A549 treated with CpdA at 1 μM for 4 hours (cell line): ENCODE measurements around the gene MBTPS1. TPM values are rescaled to one million over a fixed set of nuclear protein-coding genes. Genes with fewer than 3 reads are reported as not detected.

Experiments used
- total RNA-seq: library from RNA; stranded (reverse); fragments of 200-300 nt; extraction: Qiagen RNA extraction; gene quantifications from 5 replicates; pipeline ENCODE4 v1.2.3, GENCODE V29; 2022; ENCODE audit warnings: low read depth

MBTPS1 gene
- total RNA-seq, result 42.3 to 48.9 TPM (median 46.1 TPM) in 5 replicates

DNA sequence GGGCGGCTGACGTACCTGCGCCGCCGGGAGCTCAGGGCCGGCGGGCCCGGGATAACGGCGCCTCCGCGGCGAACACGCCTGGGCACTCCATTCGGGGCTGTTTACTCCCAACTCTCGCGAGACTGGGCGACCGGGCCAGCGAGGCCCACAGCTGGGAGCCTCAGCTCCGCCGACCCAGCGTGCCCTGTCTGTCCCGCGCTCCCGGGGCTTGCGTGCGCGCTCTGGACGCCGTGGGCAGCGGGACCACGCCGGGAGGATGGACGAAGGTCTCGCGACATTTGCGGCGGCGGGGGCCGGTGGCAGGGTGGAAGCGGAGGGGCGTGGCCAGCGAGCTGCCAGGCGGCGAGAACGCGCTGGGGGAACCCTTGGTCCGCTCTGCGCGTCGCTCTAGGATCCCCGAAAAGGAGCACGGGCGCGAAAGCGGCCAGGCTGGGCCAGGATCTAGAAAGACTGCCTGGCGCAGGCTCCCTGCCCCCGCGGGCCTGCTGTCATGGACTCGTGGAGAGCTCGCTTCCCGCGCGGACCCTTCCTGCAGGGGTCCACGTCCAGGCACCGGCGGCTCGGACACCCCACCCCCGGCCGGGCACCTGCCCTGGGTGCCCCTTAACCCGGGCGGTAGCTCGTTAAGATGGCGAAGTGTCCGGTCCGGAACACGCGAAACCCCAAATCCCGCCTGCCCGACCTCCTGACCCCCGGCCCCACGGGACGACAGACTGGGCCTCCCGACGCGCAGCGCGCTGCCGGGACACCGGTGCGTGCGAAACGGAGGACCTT is at the start of gene MBTPS1:
MBTPS1 (minus strand) TSS at position 223 of the 774 bp plus-strand sequence. CDS start 15,159 bp downstream, outside the sequence.

DNA sequence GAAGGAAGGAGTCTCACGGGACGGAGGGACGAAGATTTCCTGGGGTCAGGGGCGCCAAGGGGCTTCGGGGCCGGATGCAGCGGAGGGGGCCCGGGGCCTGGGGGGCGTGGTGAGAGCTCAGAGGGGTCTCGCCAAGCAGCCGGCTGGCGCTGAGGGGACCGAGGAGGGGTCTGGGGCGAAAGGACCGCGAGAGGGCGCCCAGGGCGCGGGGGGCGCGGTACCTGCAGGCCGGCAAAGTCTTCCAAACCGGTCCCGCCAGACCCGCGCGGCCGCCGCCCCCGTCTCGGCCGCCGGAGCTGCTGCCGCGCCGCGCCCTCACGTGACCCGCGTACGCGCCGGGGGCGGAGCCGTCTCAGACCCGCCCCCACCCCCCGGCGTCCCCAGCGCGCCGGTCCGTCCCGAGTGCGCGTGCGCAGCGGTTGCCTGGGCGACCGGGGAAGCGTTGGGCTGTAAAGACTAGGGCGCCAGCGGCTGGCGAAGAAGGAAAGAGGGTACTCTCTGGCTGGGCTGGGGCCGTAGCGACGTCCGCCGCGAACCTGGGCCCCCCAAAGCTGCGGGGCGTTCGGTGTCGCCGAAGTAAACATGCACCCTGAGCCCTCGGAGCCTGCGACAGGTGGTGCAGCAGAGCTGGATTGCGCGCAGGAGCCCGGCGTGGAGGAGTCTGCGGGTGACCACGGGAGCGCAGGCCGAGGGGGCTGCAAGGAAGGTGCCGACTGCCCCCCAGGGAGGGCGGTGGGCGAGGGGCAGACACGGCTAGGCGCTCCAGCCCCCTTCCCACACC is 28.3 kb upstream of the MBTPS1 start, which contains the start of the genes DNAAF1 and HSDL1:
DNAAF1 (plus strand) TSS at position 450 of the 781 bp plus-strand sequence; CDS start at position 583, 133 bp downstream.
HSDL1 (minus strand) TSS at position 319 of the 781 bp plus-strand sequence. CDS start 13,856 bp downstream, outside the sequence.

DNA sequence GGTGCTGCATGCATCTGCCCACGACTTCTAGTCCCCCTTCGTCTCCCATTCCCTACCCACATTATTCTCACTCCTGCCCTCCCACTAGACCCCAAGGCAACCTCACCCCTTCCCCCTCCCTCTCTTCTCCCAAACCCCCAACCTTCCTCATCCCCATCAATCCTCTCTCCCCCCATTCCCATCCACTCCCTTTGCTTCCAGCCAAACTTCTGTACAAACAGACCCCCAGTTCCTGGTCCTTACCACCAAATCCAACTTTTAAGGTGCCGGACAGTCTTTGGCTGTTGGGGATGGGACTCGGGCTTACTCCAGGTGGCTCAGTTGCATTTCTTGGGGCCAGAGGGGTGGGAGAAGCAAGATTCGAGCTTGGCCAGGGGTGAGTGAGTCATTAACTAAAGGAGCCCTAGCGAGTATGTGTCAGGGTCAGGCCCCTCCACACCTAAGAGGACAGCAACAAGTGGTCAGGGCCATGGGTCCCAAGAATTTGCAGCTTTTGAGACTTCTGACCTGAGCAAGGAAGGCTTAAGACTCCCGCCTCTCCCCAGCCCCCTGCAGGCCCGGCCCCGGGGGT is 74.3 kb downstream of the MBTPS1 start, which contains the start of gene SLC38A8:
SLC38A8 (minus strand) TSS at position 488 of the 571 bp plus-strand sequence. CDS start 638 bp downstream, outside the sequence.

Other genes with a start within 250 kb of the MBTPS1 start
- gene MLYCD, start 217.8 kb downstream of the MBTPS1 start, total RNA-seq, result 1.2 to 2.6 TPM (median 2.2 TPM) in 5 replicates
- 26.7 to 64.3 TPM (median 38.3 TPM) in 5 replicates for gene OSGIN1, start 163.7 kb downstream of the MBTPS1 start, total RNA-seq
- 2.1 to 4.5 TPM (median 2.9 TPM) in 5 replicates for gene NECAB2, start 148.7 kb downstream of the MBTPS1 start, total RNA-seq
- gene SLC38A8, start 74.1 kb downstream of the MBTPS1 start, total RNA-seq, result not detected in 5 replicates
- 17.2 to 18.7 TPM (median 18.1 TPM) in 5 replicates for gene HSDL1, start 28.2 kb upstream of the MBTPS1 start, total RNA-seq
- gene DNAAF1, start 28.4 kb upstream of the MBTPS1 start, total RNA-seq, result 0.09 to 0.50 TPM (median 0.19 TPM) in 5 replicates
- gene TAF1C, start 70.1 kb upstream of the MBTPS1 start, total RNA-seq, result 25.1 to 35.3 TPM (median 27.9 TPM) in 5 replicates
- gene ADAD2, start 74.2 kb upstream of the MBTPS1 start, total RNA-seq, result not detected in 5 replicates
- not detected in 5 replicates for gene KCNG4, start 123.1 kb upstream of the MBTPS1 start, total RNA-seq
- not detected in 5 replicates for gene WFDC1, start 177.9 kb upstream of the MBTPS1 start, total RNA-seq